NCI-H2171 (cell line): ENCODE data around the gene TTLL11.
"Not testable (repeated sequence)": the region's sequence is repeated elsewhere in the genome, so short reads cannot be mapped to it uniquely, and the experiment has no call there.

Source experiments
- DNase-seq: peaks from one replicate; lab custom pipeline; 2025; lab: John Stamatoyannopoulos, UW

Gene TTLL11

GRCh38 chr9:122124528-122124927, 31.4 kb upstream of the TTLL11 start:
- DNase-seq = no peak

- DNase-seq = no peak
Measured at GRCh38 chr9:122124048-122124447, 30.9 kb upstream of the TTLL11 start.

- DNase-seq = peak; percentile 19
Measured at GRCh38 chr9:122122903-122123632, 30.0 kb upstream of the TTLL11 start.

- DNase-seq = no peak
Measured at GRCh38 chr9:122122468-122122867, 29.4 kb upstream of the TTLL11 start.

GRCh38 chr9:122121931-122122330, 28.8 kb upstream of the TTLL11 start:
- no peak for DNase-seq

- no peak for DNase-seq
Measured at GRCh38 chr9:122121391-122121790, 28.3 kb upstream of the TTLL11 start.

GRCh38 chr9:122120316-122121071, 27.4 kb upstream of the TTLL11 start:
- DNase-seq = no peak

- no peak for DNase-seq
Measured at GRCh38 chr9:122119721-122120120, 26.6 kb upstream of the TTLL11 start.

GRCh38 chr9:122119166-122119521, 26.0 kb upstream of the TTLL11 start:
- no peak for DNase-seq

GRCh38 chr9:122118343-122119165, 25.4 kb upstream of the TTLL11 start:
- DNase-seq = no peak

- not testable (repeated sequence) for DNase-seq
Measured at GRCh38 chr9:122117241-122117640, 24.1 kb upstream of the TTLL11 start.

- no peak for DNase-seq
Measured at GRCh38 chr9:122116448-122117173, 23.5 kb upstream of the TTLL11 start.

- DNase-seq = no peak
Measured at GRCh38 chr9:122116040-122116439, 22.9 kb upstream of the TTLL11 start.

- DNase-seq = no peak
Measured at GRCh38 chr9:122115176-122116035, 22.3 kb upstream of the TTLL11 start.

- no peak for DNase-seq
Measured at GRCh38 chr9:122113574-122113973, 20.5 kb upstream of the TTLL11 start.

- DNase-seq = no peak
Measured at GRCh38 chr9:122112238-122112637, 19.1 kb upstream of the TTLL11 start.

- DNase-seq = no peak
Measured at GRCh38 chr9:122111413-122112085, 18.4 kb upstream of the TTLL11 start.

- DNase-seq = no peak
Measured at GRCh38 chr9:122110100-122110833, 17.2 kb upstream of the TTLL11 start.

GRCh38 chr9:122109035-122109813, 16.1 kb upstream of the TTLL11 start:
- no peak for DNase-seq
